Activated CD8-positive, alpha-beta memory T cell treated with anti-CD3 and anti-CD28 coated beads, Interleukin-2, amount 50 U/mL, for 4 hours (primary cell): ENCODE measurements around the gene ADGRL3.

ENCODE experiments used
- DNase-seq: peaks from one replicate; pipeline ENCODE4 v3.0.0-alpha.2; 2020

ADGRL3 gene

GRCh38 chr4:61428950-61429349 is 228.8 kb downstream of the ADGRL3 start:
- no peak for DNase-seq

GRCh38 chr4:61431131-61431530 is 231.0 kb downstream of the ADGRL3 start:
- no peak for DNase-seq

GRCh38 chr4:61437923-61438322 is 237.8 kb downstream of the ADGRL3 start:
- DNase-seq = no peak

- no peak for DNase-seq
Observed at GRCh38 chr4:61440321-61440720, 240.2 kb downstream of the ADGRL3 start.

- DNase-seq = no peak
Observed at GRCh38 chr4:61442936-61443335, 242.8 kb downstream of the ADGRL3 start.

GRCh38 chr4:61443813-61444510 is 243.8 kb downstream of the ADGRL3 start:
- DNase-seq = no peak

GRCh38 chr4:61445374-61446063 is 245.4 kb downstream of the ADGRL3 start:
- DNase-seq = no peak

GRCh38 chr4:61446941-61447340 is 246.8 kb downstream of the ADGRL3 start:
- no peak for DNase-seq

GRCh38 chr4:61447918-61448317 is 247.8 kb downstream of the ADGRL3 start:
- DNase-seq = no peak

GRCh38 chr4:61451935-61452334 is 251.8 kb downstream of the ADGRL3 start:
- DNase-seq = no peak

- DNase-seq = no peak
Observed at GRCh38 chr4:61461956-61462355, 261.8 kb downstream of the ADGRL3 start.

GRCh38 chr4:61462451-61463326 is 262.6 kb downstream of the ADGRL3 start:
- no peak for DNase-seq

- DNase-seq = no peak
Observed at GRCh38 chr4:61468024-61468720, 268.0 kb downstream of the ADGRL3 start.

GRCh38 chr4:61473306-61473705 is 273.2 kb downstream of the ADGRL3 start:
- no peak for DNase-seq

- no peak for DNase-seq
Observed at GRCh38 chr4:61478340-61478739, 278.2 kb downstream of the ADGRL3 start.

GRCh38 chr4:61485056-61485455 is 284.9 kb downstream of the ADGRL3 start:
- DNase-seq = no peak

- no peak for DNase-seq
Observed at GRCh38 chr4:61489927-61490326, 289.8 kb downstream of the ADGRL3 start.

GRCh38 chr4:61493041-61493440 is 292.9 kb downstream of the ADGRL3 start:
- DNase-seq = no peak

- no peak for DNase-seq
Observed at GRCh38 chr4:61493470-61493869, 293.3 kb downstream of the ADGRL3 start.

GRCh38 chr4:61500883-61501282 is 300.8 kb downstream of the ADGRL3 start:
- DNase-seq = no peak

GRCh38 chr4:61501812-61502211 is 301.7 kb downstream of the ADGRL3 start:
- no peak for DNase-seq

- DNase-seq = no peak
Observed at GRCh38 chr4:61505773-61506685, 305.9 kb downstream of the ADGRL3 start.
